ENCODE measurements around the gene FTO. TPM values are rescaled to one million over a fixed set of nuclear protein-coding genes. Genes with fewer than 3 reads are reported as not detected.

FTO gene
- total RNA-seq, 1 donor = 135 TPM

GRCh38 chr16:53732296-53732929 is 28.5 kb downstream of the FTO start:
- H3K4me3 ChIP-seq (ENCODE audit: low read depth, low read length) = no peak overlapping the region
- peak; percentile 55 for DNase-seq (ENCODE audit: low read depth)
- TF ChIP-seq CTCF (IDR thresholded peaks at IDR 0.05; ENCODE audit: insufficient read depth, low read length) = no peak

GRCh38 chr16:53734908-53735307 is 31.0 kb downstream of the FTO start:
- TF ChIP-seq CTCF (IDR thresholded peaks at IDR 0.05; ENCODE audit: insufficient read depth, low read length) = no peak
- no peak for DNase-seq (ENCODE audit: low read depth)
- no peak overlapping the region for H3K4me3 ChIP-seq (ENCODE audit: low read depth, low read length)

- DNase-seq (ENCODE audit: low read depth) = no peak
- no peak overlapping the region for H3K4me3 ChIP-seq (ENCODE audit: low read depth, low read length)
- TF ChIP-seq CTCF (IDR thresholded peaks at IDR 0.05; ENCODE audit: insufficient read depth, low read length) = no peak
These were observed 32.3 kb downstream of the FTO start for GRCh38 chr16:53736297-53736696.

GRCh38 chr16:53737552-53737951 is 33.6 kb downstream of the FTO start:
- H3K4me3 ChIP-seq (ENCODE audit: low read depth, low read length) = no peak overlapping the region
- TF ChIP-seq CTCF (IDR thresholded peaks at IDR 0.05; ENCODE audit: insufficient read depth, low read length) = no peak
- DNase-seq (ENCODE audit: low read depth) = no peak

GRCh38 chr16:53740476-53740875 is 36.5 kb downstream of the FTO start:
- no peak for DNase-seq (ENCODE audit: low read depth)
- no peak overlapping the region for H3K4me3 ChIP-seq (ENCODE audit: low read depth, low read length)
- TF ChIP-seq CTCF (IDR thresholded peaks at IDR 0.05; ENCODE audit: insufficient read depth, low read length) = no peak

- no peak overlapping the region for H3K4me3 ChIP-seq (ENCODE audit: low read depth, low read length)
- no peak for DNase-seq (ENCODE audit: low read depth)
- TF ChIP-seq CTCF (IDR thresholded peaks at IDR 0.05; ENCODE audit: insufficient read depth, low read length) = no peak
These were observed 37.1 kb downstream of the FTO start for GRCh38 chr16:53740933-53741531.

- no peak overlapping the region for H3K4me3 ChIP-seq (ENCODE audit: low read depth, low read length)
- no peak for DNase-seq (ENCODE audit: low read depth)
- no peak for TF ChIP-seq CTCF (IDR thresholded peaks at IDR 0.05; ENCODE audit: insufficient read depth, low read length)
These were observed 37.6 kb downstream of the FTO start for GRCh38 chr16:53741546-53741945.

Data from fibroblast of the aortic adventitia (primary cell).